OCI-LY3 (cell line): Measurements from ENCODE around the gene RUFY3.

ENCODE experiments used
- CTCF ChIP-seq: fragments of 200-600, 300-600 bp; sonication (generic); IDR thresholded peaks from 2 replicates; pipeline ENCODE4 v1.5.1; 2014; ENCODE audit warnings: antibody characterized with exemption, low read length, low read depth
- EZH2phosphoT487 ChIP-seq: fragments of 200-600 bp; shearing (Covaris generic); IDR thresholded peaks from 2 replicates; pipeline ENCODE4 v1.6.1; 2018; ENCODE audit warnings: antibody characterized with exemption, mixed run types, low read depth

- TF ChIP-seq CTCF (no peak), EZH2phosphoT487 (no peak)
Observed at GRCh38 chr4:70802928-70803580, 81.3 kb downstream of the RUFY3 start.
